ENCODE measurements around the gene DENND1C. TPM values are rescaled to one million over a fixed set of nuclear protein-coding genes. Genes with fewer than 3 reads are reported as not detected.

The DENND1C gene
- total and polyA plus RNA-seq, 9 of the 15 experiments (the other 6 are each of a cell fraction or from before 2014, with no cell fraction given) = 0.03 to 1.2 (median 0.32) TPM; not detected in 1

DNA sequence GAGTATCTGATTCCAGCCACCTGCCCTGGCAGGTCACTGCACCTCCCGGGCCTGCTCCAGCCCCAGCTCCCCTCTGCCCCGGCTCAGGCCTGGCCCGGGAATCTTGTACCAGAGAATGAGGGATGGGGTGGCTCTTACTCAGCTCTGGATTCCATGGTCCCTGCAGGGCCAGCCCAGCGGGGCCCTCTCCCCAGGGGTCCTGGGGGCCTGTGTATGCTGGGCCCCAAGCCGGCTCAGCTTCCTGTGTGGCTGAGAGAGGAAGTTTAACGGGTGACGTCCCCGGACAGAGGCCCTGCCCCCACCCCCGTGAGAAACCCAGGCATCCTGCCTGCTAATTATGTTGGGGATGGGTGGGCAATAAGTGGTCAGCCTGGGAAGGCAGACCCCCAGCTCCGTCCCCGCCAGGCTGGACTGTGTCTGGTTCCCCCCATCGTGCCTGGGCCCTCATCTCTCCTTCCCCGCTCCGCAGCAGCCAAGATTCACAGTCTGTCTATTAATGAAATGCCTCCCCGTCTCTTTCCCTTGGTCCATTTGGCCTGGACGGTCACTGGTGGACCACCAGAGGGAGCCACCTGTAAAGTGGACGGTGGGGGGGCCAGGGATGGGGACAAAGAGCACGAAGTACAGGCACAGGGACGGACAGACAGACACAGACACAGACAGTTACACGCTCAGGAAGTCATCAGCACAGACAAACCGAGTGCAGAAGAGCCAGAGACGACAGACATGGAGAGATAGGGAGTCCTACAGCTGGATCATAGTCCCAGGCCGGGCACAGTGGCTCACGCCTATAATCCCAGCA is at the start of gene DENND1C (continued):
- TF ChIP-seq, protein P1, sequence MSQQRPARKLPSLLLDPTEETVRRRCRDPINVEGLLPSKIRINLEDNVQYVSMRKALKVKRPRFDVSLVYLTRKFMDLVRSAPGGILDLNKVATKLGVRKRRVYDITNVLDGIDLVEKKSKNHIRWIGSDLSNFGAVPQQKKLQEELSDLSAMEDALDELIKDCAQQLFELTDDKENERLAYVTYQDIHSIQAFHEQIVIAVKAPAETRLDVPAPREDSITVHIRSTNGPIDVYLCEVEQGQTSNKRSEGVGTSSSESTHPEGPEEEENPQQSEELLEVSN (IDR thresholded peaks at IDR 0.05; ENCODE audit: borderline replicate concordance in 1 of 2, extremely low read depth in 1 of 2, insufficient read depth in 1 of 2, insufficient read length in 1 of 2, low read depth in 1 of 2, low read length in 1 of 2, poor library complexity in 1 of 2, severe bottlenecking in 1 of 2) = peak in 1 of 2 experiments; percentile 8
- TF ChIP-seq, protein P2, sequence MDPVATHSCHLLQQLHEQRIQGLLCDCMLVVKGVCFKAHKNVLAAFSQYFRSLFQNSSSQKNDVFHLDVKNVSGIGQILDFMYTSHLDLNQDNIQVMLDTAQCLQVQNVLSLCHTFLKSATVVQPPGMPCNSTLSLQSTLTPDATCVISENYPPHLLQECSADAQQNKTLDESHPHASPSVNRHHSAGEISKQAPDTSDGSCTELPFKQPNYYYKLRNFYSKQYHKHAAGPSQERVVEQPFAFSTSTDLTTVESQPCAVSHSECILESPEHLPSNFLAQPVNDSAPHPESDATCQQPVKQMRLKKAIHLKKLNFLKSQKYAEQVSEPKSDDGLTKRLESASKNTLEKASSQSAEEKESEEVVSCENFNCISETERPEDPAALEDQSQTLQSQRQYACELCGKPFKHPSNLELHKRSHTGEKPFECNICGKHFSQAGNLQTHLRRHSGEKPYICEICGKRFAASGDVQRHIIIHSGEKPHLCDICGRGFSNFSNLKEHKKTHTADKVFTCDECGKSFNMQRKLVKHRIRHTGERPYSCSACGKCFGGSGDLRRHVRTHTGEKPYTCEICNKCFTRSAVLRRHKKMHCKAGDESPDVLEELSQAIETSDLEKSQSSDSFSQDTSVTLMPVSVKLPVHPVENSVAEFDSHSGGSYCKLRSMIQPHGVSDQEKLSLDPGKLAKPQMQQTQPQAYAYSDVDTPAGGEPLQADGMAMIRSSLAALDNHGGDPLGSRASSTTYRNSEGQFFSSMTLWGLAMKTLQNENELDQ (CRISPR knock-in tag; IDR thresholded peaks at IDR 0.05; ENCODE audit: borderline replicate concordance) = 0 out of 2 replicates have a peak, but pooled peaks have one; percentile 17
- TF ChIP-seq SPI1 (IDR thresholded peaks at IDR 0.05; ENCODE audit: borderline replicate concordance, low read depth, low read length) = peak; percentile 27; the same call in 1 of the 2 replicates
- TF ChIP-seq ZNF668 (CRISPR knock-in tag; IDR thresholded peaks at IDR 0.05) = no peak
- TF ChIP-seq EZH2 (IDR thresholded peaks at IDR 0.05; ENCODE audit: borderline replicate concordance, low read depth, low read length) = no peak
- TF ChIP-seq, protein P3, sequence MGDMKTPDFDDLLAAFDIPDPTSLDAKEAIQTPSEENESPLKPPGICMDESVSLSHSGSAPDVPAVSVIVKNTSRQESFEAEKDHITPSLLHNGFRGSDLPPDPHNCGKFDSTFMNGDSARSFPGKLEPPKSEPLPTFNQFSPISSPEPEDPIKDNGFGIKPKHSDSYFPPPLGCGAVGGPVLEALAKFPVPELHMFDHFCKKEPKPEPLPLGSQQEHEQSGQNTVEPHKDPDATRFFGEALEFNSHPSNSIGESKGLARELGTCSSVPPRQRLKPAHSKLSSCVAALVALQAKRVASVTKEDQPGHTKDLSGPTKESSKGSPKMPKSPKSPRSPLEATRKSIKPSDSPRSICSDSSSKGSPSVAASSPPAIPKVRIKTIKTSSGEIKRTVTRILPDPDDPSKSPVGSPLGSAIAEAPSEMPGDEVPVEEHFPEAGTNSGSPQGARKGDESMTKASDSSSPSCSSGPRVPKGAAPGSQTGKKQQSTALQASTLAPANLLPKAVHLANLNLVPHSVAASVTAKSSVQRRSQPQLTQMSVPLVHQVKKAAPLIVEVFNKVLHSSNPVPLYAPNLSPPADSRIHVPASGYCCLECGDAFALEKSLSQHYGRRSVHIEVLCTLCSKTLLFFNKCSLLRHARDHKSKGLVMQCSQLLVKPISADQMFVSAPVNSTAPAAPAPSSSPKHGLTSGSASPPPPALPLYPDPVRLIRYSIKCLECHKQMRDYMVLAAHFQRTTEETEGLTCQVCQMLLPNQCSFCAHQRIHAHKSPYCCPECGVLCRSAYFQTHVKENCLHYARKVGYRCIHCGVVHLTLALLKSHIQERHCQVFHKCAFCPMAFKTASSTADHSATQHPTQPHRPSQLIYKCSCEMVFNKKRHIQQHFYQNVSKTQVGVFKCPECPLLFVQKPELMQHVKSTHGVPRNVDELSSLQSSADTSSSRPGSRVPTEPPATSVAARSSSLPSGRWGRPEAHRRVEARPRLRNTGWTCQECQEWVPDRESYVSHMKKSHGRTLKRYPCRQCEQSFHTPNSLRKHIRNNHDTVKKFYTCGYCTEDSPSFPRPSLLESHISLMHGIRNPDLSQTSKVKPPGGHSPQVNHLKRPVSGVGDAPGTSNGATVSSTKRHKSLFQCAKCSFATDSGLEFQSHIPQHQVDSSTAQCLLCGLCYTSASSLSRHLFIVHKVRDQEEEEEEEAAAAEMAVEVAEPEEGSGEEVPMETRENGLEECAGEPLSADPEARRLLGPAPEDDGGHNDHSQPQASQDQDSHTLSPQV (IDR thresholded peaks at IDR 0.05) = no peak
- TF ChIP-seq, protein P4, sequence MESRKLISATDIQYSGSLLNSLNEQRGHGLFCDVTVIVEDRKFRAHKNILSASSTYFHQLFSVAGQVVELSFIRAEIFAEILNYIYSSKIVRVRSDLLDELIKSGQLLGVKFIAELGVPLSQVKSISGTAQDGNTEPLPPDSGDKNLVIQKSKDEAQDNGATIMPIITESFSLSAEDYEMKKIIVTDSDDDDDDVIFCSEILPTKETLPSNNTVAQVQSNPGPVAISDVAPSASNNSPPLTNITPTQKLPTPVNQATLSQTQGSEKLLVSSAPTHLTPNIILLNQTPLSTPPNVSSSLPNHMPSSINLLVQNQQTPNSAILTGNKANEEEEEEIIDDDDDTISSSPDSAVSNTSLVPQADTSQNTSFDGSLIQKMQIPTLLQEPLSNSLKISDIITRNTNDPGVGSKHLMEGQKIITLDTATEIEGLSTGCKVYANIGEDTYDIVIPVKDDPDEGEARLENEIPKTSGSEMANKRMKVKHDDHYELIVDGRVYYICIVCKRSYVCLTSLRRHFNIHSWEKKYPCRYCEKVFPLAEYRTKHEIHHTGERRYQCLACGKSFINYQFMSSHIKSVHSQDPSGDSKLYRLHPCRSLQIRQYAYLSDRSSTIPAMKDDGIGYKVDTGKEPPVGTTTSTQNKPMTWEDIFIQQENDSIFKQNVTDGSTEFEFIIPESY (CRISPR knock-in tag; IDR thresholded peaks at IDR 0.05) = no peak
- TF ChIP-seq, protein P5, sequence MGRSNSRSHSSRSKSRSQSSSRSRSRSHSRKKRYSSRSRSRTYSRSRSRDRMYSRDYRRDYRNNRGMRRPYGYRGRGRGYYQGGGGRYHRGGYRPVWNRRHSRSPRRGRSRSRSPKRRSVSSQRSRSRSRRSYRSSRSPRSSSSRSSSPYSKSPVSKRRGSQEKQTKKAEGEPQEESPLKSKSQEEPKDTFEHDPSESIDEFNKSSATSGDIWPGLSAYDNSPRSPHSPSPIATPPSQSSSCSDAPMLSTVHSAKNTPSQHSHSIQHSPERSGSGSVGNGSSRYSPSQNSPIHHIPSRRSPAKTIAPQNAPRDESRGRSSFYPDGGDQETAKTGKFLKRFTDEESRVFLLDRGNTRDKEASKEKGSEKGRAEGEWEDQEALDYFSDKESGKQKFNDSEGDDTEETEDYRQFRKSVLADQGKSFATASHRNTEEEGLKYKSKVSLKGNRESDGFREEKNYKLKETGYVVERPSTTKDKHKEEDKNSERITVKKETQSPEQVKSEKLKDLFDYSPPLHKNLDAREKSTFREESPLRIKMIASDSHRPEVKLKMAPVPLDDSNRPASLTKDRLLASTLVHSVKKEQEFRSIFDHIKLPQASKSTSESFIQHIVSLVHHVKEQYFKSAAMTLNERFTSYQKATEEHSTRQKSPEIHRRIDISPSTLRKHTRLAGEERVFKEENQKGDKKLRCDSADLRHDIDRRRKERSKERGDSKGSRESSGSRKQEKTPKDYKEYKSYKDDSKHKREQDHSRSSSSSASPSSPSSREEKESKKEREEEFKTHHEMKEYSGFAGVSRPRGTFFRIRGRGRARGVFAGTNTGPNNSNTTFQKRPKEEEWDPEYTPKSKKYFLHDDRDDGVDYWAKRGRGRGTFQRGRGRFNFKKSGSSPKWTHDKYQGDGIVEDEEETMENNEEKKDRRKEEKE (IDR thresholded peaks at IDR 0.05; ENCODE audit: borderline replicate concordance in 1 of 2, control insufficient read depth in 1 of 2, low read depth in 2 of 2, low read length in 1 of 2) = no peak
- TF ChIP-seq PHTF2 (CRISPR knock-in tag; IDR thresholded peaks at IDR 0.05) = no peak
- TF ChIP-seq LCOR (CRISPR knock-in tag; IDR thresholded peaks at IDR 0.05) = no peak
- TF ChIP-seq PPARD (CRISPR knock-in tag; IDR thresholded peaks at IDR 0.05) = no peak
- no peak for TF ChIP-seq FUS (optimal IDR thresholded peaks at IDR 0.05; ENCODE audit: low read depth, low read length)

All from K562 (cell line).